Left renal cortex interstitium (tissue), 4 donors: ENCODE measurements around the gene ASB11. TPM values are rescaled to one million over a fixed set of nuclear protein-coding genes. Genes with fewer than 3 reads are reported as not detected.
"Not testable (repeated sequence)": the region's sequence is repeated elsewhere in the genome, so short reads cannot be mapped to it uniquely, and the experiment has no call there.

Experiments used
- DNase-seq, 4 donors: peaks; one replicate each; pipeline ENCODE4 v3.0.0-alpha.2; 2013; ENCODE audit warnings: low read depth in 4 of 4, low spot score in 2 of 4, missing footprints in 1 of 4
- polyA plus RNA-seq, 4 donors: library from polyadenylated mRNA; unstranded; fragments of 120-200 nt; gene quantifications; one replicate each; pipeline ENCODE4 v1.2.1, GENCODE V29; 2013; ENCODE audit not compliant: insufficient read length in 4 of 4

Gene ASB11
- polyA plus RNA-seq, 4 donors = 0.08 TPM; not detected in 3

GRCh38 chrX:15311119-15311518, 4.3 kb downstream of the ASB11 start:
- DNase-seq = no peak

- peak in 1 of 4 donors; percentile 22 for DNase-seq
Observed at GRCh38 chrX:15310117-15310516, 5.3 kb downstream of the ASB11 start.

- DNase-seq = not testable (repeated sequence)
Observed at GRCh38 chrX:15305899-15306298, 9.5 kb downstream of the ASB11 start.

- no peak for DNase-seq
Observed at GRCh38 chrX:15301924-15302323, 13.5 kb downstream of the ASB11 start.

- no peak for DNase-seq
Observed at GRCh38 chrX:15299941-15300851, 15.2 kb downstream of the ASB11 start.

GRCh38 chrX:15298780-15299179, 16.7 kb downstream of the ASB11 start:
- DNase-seq = no peak

GRCh38 chrX:15298201-15298600, 17.2 kb downstream of the ASB11 start:
- DNase-seq = no peak

- no peak for DNase-seq
Observed at GRCh38 chrX:15293451-15293850, 22.0 kb downstream of the ASB11 start.

GRCh38 chrX:15292861-15293260, 22.6 kb downstream of the ASB11 start:
- no peak for DNase-seq

- no peak for DNase-seq
Observed at GRCh38 chrX:15277604-15278003, 37.8 kb downstream of the ASB11 start.

GRCh38 chrX:15274946-15275345, 40.5 kb downstream of the ASB11 start:
- no peak for DNase-seq

- not testable (repeated sequence) for DNase-seq
Observed at GRCh38 chrX:15273275-15273674, 42.2 kb downstream of the ASB11 start.

GRCh38 chrX:15271757-15272156, 43.7 kb downstream of the ASB11 start:
- DNase-seq = no peak

- DNase-seq = peak in 3 of 4 donors; percentile 21 to 40 (median 38)
Observed at GRCh38 chrX:15269618-15270521, 45.6 kb downstream of the ASB11 start, which contains the start of gene ASB9. Gene ASB9 (minus strand): TSS chrX:15270083. CDS start chrX:15269874, 209 bp downstream.

- no peak for DNase-seq
Observed at GRCh38 chrX:15269120-15269519, 46.3 kb downstream of the ASB11 start.

GRCh38 chrX:15254852-15255251, 60.6 kb downstream of the ASB11 start:
- DNase-seq = no peak

GRCh38 chrX:15245896-15246295, 69.5 kb downstream of the ASB11 start:
- no peak for DNase-seq

GRCh38 chrX:15244421-15244820, 71.0 kb downstream of the ASB11 start:
- no peak for DNase-seq

GRCh38 chrX:15242899-15243555, 72.4 kb downstream of the ASB11 start:
- DNase-seq = no peak

GRCh38 chrX:15241301-15241700, 74.1 kb downstream of the ASB11 start:
- DNase-seq = no peak

- DNase-seq = no peak
Observed at GRCh38 chrX:15240414-15240813, 75.0 kb downstream of the ASB11 start.
